HL-60/S4 treated with phorbol 12-myristate 13-acetate at 8.2 ng/mL for 4 days and 3 days (cell line): ENCODE results near the gene SI.
"Not testable (repeated sequence)": the region's sequence is repeated elsewhere in the genome, so short reads cannot be mapped to it uniquely, and the experiment has no call there.

Experiments used
- in situ Hi-C: fragments of 300-500 bp; cut with MboI; formaldehyde crosslinking; loops from 2 replicates; pipeline ENCODE4 v1.15.0; 2022; ENCODE audit warnings: low sequenced_read_pairs

Gene SI

DNA sequence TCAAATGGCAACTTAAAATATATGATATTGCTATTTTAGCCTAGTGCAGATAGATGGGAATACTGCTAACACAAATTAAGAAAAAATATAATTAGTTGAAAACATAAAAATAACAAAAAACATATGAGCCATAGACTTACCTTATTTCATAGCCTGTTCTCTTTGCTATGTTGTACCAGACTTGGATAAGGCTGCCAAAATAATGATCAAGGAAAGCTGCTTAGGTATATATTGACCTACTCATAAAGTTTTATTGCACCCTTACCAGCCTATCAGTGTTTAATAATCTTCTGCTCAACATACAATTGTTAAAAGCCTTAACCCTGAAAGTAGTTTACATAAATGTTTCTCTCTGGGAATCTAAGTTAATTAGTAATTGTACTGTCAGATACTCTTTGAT, at the start of gene SI:
TSS of gene SI (minus strand) at position 204 of the 400 bp plus-strand sequence. CDS start 2,484 bp downstream, outside the sequence.
- in situ Hi-C loops, result no loop called here

DNA sequence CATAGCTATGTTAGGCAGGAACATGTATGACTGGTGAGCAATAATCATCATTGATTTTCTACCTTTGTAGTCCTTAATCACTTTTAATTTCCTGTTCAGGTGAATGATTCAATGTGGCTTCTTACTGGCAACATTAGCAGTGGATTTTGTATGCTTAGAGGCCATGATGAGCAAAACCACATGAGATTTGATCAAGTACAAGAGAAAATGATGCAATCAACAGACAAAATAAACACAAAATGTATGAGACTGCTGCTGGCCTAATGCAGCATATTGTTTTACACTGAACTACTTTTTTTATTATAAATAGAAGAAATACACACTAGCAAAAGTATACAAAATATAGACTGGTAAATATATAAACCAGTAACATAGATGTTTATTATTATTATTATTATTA, 47.5 kb upstream of the SI start:
- in situ Hi-C loops, result no loop called here

DNA sequence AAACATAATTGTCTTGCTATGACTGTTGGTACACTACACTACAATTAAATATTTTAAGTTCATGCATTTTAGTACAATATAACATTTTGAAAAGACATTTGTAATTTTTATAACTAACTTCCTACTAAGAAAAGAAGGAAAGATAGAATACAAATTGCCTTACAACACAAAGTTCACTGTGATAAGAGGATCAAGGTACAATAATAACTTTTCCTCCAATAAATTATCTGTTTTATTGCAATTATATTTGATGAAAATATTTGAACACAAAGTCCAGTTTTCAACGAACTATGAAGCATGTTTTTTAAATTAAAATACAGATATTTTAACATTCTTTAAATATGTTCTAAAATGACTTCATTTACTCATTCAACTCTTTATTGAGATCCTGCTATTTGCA, 33.1 kb upstream of the SI start:
- in situ Hi-C loops, result no loop called here

- in situ Hi-C loops, result no loop called here
Observed at GRCh38 chr3:165103616-165104015, 25.3 kb upstream of the SI start.

- in situ Hi-C loops, result no loop called here
Observed at GRCh38 chr3:165082650-165083049, 4.4 kb upstream of the SI start.

- in situ Hi-C loops, result no loop called here
Observed at GRCh38 chr3:165081183-165081582, 2.9 kb upstream of the SI start.

GRCh38 chr3:165075695-165076094, 2.6 kb downstream of the SI start:
- in situ Hi-C loops, result no loop called here

DNA sequence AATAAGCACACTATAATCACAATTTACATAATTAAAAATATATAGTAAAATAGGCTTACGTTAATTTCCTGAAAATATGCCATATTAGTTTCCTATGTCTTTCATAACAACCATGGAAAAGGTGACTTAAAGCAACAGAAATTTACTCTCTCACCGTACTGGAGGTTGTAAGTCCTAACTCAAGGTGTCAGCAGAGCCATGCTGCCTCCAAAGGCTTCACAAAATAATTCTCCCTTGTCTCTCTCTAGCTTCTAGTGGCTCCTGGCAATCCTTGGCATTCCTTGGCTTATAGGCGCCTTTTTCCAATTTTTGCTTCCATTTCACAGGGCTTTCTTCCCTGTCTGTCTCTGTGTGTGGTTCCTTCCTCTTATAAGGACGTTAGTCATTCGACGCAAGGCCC, 7.6 kb downstream of the SI start:
- in situ Hi-C loops, result no loop called here

DNA sequence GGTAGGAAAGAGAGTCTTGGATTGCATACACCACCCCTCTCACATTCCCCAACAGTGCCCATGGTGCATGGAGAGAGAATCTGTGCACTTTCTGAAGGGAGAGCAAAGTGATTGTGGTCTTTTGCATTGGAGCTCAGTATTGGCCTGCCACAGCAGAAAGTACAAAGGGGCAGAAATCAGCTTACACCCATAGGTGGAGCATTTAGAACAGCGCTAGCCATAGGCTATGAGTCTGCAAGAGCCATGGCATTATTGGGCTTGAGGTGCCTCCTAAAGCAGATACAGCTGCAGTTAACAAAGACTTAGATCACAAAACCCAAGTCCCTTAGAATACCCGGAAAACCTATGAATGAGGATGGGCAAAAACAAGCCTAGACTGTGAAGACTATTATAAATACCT, 21.8 kb downstream of the SI start:
- in situ Hi-C loops, result no loop called here

DNA sequence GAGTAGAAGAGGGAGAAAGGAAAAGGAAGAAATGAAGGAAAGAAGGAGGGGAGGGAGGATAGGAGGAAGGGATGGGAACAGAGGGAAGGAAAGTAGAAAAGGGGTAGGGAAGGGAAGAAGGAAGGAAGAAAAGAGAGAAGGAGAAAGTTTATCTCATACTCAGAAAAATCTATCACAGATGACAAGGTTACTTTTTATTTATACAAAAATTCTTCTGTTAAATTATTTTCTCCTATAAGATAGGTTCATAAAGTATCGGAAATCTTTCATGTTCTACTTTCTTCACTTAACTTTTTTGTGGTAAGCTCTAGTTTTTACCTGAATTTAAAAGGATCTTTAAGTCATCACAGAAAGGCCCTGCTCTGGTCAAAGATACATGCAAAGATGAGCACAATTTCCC, 38.1 kb downstream of the SI start:
- in situ Hi-C loops, result no loop called here

DNA sequence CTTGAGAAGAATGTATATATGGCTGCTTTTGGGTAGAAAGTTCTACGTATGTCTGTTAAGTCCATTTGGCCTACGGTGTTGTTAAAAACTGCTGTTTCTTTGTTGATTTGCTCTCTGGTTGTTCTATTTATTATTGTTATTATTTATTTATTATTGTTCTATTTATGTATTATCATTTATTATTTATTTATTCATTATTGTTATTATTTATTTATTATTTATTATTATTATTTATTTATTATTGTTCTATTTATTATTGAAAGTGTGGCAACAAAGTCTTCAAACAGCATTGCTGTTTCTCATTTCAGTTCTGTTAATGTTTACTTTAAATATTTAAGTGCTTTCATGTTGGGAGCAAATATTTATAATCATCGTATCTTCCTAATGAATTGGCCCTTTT, 66.7 kb downstream of the SI start:
- in situ Hi-C loops, result no loop called here

DNA sequence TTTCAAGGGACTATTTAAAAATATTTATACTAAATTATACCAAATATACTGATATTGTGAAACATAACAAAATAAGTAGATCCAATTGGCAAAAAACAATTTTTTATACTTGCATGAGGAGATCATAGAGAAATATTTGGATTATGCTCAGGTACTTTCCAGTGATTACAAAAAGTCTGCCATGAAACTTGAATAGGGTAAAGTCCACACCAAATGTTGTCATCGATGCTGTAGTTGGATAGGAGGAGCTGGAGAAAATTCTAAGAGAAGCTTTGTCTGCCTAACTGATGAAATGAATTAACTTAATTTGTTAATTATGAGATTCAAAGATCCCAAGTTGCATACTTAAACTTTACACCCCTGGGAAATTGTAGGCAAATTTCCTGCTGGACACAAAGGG, 93.3 kb downstream of the SI start:
- in situ Hi-C loops, result no loop called here

- in situ Hi-C loops, result no loop called here
Observed at GRCh38 chr3:164962610-164963009, 115.7 kb downstream of the SI start.

DNA sequence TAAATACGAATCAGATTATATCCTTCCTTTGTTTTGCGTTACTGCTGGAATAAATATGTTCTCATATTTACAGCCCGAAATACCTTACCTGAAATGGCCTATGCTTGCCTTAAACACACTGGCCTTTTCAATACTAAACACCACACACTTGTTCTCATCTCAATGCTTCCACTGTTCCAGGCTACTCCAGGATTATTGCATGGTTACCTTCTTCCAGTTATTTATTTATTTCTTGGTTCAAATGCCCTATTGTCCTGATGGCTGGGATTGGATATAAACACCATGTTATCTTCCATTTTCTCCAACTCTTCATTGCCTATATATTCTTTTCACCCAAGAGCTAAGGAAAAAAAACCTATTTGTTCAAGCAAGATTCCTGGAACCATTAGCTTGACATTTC, 125.3 kb downstream of the SI start:
- in situ Hi-C loops, result no loop called here

DNA sequence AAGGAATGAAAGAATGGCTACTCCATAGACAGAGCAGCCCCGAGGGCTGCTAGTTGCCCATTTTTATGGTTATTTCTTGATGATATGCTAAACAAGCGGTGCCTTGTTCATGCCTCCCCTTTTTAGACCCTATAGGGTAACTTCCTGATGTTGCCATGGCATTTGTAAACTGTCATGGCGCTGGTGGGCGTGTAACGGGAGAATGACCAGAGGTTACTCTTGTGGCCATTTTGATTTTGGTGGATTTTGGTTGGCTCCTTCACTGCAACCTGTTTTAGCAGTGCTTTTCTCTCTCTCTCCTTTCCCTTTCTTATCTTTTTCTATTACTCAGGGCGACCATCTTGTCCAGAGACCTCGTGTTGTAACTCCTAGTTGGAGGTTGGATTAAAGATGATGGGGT, 126.9 kb downstream of the SI start:
- in situ Hi-C loops, result not testable (repeated sequence)

DNA sequence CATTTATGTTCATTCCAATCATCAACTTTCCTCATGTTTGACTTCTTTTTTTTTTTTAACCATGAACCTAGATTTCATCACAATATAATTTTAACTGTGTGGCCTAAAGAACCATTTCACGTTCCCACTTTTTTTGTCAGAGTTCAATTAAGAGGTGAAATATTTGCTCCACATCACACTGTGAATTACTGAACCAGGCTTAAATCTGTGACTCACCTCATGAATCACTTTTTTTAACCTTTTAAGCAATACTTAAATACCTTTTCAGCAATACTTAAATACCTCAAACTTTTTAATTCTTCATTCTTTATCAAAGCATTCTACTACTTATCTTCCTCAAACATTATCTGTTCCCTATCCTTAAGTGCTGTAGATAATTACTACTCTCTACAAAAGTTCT, 137.6 kb downstream of the SI start:
- in situ Hi-C loops, result no loop called here

DNA sequence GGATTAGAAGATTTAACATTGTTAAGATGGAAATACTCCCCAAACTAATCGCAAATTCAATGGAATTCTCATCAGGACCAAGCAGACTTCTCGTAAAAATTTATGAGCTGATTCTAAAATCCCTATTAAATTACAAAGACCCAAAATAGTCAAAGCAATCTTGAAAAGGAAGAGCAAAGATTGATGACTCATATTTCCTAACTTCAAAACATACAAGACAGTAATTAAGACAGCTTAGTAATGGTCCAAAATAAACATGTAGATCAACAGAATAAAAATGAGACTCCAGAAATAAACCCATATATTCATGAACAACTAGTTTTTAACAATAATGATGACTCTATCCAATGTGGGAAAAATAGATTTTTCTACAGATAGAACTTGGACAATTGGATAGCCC, 148.7 kb downstream of the SI start:
- in situ Hi-C loops, result no loop called here
